ENCODE measurements around the gene MMRN2.
A peak's percentile ranks its signal among the peaks of the same experiment; 100 is the strongest.
"Not testable (repeated sequence)": the region's sequence is repeated elsewhere in the genome, so short reads cannot be mapped to it uniquely, and the experiment has no call there.

MMRN2 gene

GRCh38 chr10:86941991-86942421, 15.4 kb downstream of the MMRN2 start:
- no peak for DNase-seq (ENCODE audit: low spot score)

GRCh38 chr10:86941426-86941825, 16.0 kb downstream of the MMRN2 start:
- DNase-seq (ENCODE audit: low spot score): no peak

GRCh38 chr10:86940677-86941076, 16.7 kb downstream of the MMRN2 start:
- DNase-seq (ENCODE audit: low spot score): no peak

GRCh38 chr10:86940076-86940475, 17.3 kb downstream of the MMRN2 start:
- not testable (repeated sequence) for DNase-seq (ENCODE audit: low spot score)

GRCh38 chr10:86938260-86938659, 19.2 kb downstream of the MMRN2 start:
- no peak for DNase-seq (ENCODE audit: low spot score)

GRCh38 chr10:86937502-86938154, 19.8 kb downstream of the MMRN2 start:
- DNase-seq (ENCODE audit: low spot score): no peak

GRCh38 chr10:86936661-86937501, 20.5 kb downstream of the MMRN2 start:
- no peak for DNase-seq (ENCODE audit: low spot score)

- DNase-seq (ENCODE audit: low spot score): not testable (repeated sequence)
Observed at GRCh38 chr10:86934162-86934711, 23.2 kb downstream of the MMRN2 start.

- no peak for DNase-seq (ENCODE audit: low spot score)
Observed at GRCh38 chr10:86932674-86933073, 24.7 kb downstream of the MMRN2 start.

- no peak for DNase-seq (ENCODE audit: low spot score)
Observed at GRCh38 chr10:86931872-86932271, 25.5 kb downstream of the MMRN2 start.

GRCh38 chr10:86929468-86930380, 27.7 kb downstream of the MMRN2 start:
- DNase-seq (ENCODE audit: low spot score): no peak

- no peak for DNase-seq (ENCODE audit: low spot score)
Observed at GRCh38 chr10:86922553-86922961, 34.9 kb downstream of the MMRN2 start.

GRCh38 chr10:86918022-86918471, 39.4 kb downstream of the MMRN2 start:
- DNase-seq (ENCODE audit: low spot score): no peak

- no peak for DNase-seq (ENCODE audit: low spot score)
Observed at GRCh38 chr10:86914734-86915133, 42.7 kb downstream of the MMRN2 start.

- no peak for DNase-seq (ENCODE audit: low spot score)
Observed at GRCh38 chr10:86905429-86905828, 52.0 kb downstream of the MMRN2 start.

- DNase-seq (ENCODE audit: low spot score): no peak
Observed at GRCh38 chr10:86904600-86904999, 52.8 kb downstream of the MMRN2 start.

GRCh38 chr10:86900955-86901354, 56.5 kb downstream of the MMRN2 start:
- DNase-seq (ENCODE audit: low spot score): no peak

- peak; percentile 14 for DNase-seq (ENCODE audit: low spot score)
Observed at GRCh38 chr10:86899670-86900276, 57.6 kb downstream of the MMRN2 start.

- DNase-seq (ENCODE audit: low spot score): no peak
Observed at GRCh38 chr10:86899132-86899531, 58.3 kb downstream of the MMRN2 start.

- no peak for DNase-seq (ENCODE audit: low spot score)
Observed at GRCh38 chr10:86898511-86898910, 58.9 kb downstream of the MMRN2 start.

- DNase-seq (ENCODE audit: low spot score): no peak
Observed at GRCh38 chr10:86889997-86890396, 67.4 kb downstream of the MMRN2 start.

Measured in hematopoietic multipotent progenitor cell treated with erythropoietin and hydrocortisone succinate and interleukin-3 and kit ligand, for 15 days (in vitro differentiated cells).